Activated CD8-positive, alpha-beta T cell treated with anti-CD3 and anti-CD28 coated beads for 36 hours (primary cell): Measurements from ENCODE around the gene LRRC27. TPM values are rescaled to one million over a fixed set of nuclear protein-coding genes. Genes with fewer than 3 reads are reported as not detected.

Source experiments
- ATAC-seq: fragments of 200-7000 bp; cut with Tn5 transposase; one replicate; pipeline ENCODE4 v1.10.0; 2021; ENCODE audit warnings: mild to moderate bottlenecking, moderate library complexity
- CTCF ChIA-PET: fragments of 350-600 bp; sonication (Branson Sonifier 250); formaldehyde crosslinking; loops from one replicate; lab custom pipeline; 2021; ENCODE audit warnings: antibody characterized with exemption; lab: Charles Lee
- POLR2A ChIA-PET: fragments of 350-600 bp; sonication (Branson Sonifier 250); formaldehyde crosslinking; loops from one replicate; lab custom pipeline; 2021; ENCODE audit warnings: antibody characterized with exemption; lab: Charles Lee
- DNase-seq: peaks from one replicate; pipeline ENCODE4 v3.0.0-alpha.2; 2020
- H3K27ac Mint-ChIP-seq: one replicate; pipeline ENCODE4 v1.8.0; 2021; ENCODE audit warnings: mild to moderate bottlenecking, mixed read lengths
- H3K27me3 Mint-ChIP-seq: one replicate; pipeline ENCODE4 v1.8.0; 2021; ENCODE audit warnings: mixed read lengths
- H3K36me3 Mint-ChIP-seq: one replicate; pipeline ENCODE4 v1.8.0; 2021; ENCODE audit warnings: low read depth, mixed read lengths
- H3K4me1 Mint-ChIP-seq: one replicate; pipeline ENCODE4 v1.8.0; 2021; ENCODE audit warnings: low read depth, mixed read lengths
- H3K4me3 Mint-ChIP-seq: one replicate; pipeline ENCODE4 v1.8.0; 2021; ENCODE audit warnings: mild to moderate bottlenecking, moderate library complexity, mixed read lengths
- H3K9me3 Mint-ChIP-seq: one replicate; pipeline ENCODE4 v1.8.0; 2021; ENCODE audit warnings: mixed read lengths
- intact Hi-C: fragments of 100-400 bp; cut with micrococcal nuclease; formaldehyde crosslinking; loops from one replicate; pipeline ENCODE4 v1.10.0; 2022
- total RNA-seq, 2 experiments: library from RNA; stranded (reverse); gene quantifications; one replicate each; pipeline ENCODE4 v1.2.3, GENCODE V29; 2021
- TF ChIP-seq, protein P1 (sequence below): fragments of 200-600 bp; IDR thresholded peaks from one replicate; pipeline ENCODE4 v1.8.0; 2022; ENCODE audit warnings: antibody characterized with exemption, mild to moderate bottlenecking

LRRC27 gene
- total RNA-seq, 2 experiments from 2014 or later = 2.7 to 3.5 TPM

DNA sequence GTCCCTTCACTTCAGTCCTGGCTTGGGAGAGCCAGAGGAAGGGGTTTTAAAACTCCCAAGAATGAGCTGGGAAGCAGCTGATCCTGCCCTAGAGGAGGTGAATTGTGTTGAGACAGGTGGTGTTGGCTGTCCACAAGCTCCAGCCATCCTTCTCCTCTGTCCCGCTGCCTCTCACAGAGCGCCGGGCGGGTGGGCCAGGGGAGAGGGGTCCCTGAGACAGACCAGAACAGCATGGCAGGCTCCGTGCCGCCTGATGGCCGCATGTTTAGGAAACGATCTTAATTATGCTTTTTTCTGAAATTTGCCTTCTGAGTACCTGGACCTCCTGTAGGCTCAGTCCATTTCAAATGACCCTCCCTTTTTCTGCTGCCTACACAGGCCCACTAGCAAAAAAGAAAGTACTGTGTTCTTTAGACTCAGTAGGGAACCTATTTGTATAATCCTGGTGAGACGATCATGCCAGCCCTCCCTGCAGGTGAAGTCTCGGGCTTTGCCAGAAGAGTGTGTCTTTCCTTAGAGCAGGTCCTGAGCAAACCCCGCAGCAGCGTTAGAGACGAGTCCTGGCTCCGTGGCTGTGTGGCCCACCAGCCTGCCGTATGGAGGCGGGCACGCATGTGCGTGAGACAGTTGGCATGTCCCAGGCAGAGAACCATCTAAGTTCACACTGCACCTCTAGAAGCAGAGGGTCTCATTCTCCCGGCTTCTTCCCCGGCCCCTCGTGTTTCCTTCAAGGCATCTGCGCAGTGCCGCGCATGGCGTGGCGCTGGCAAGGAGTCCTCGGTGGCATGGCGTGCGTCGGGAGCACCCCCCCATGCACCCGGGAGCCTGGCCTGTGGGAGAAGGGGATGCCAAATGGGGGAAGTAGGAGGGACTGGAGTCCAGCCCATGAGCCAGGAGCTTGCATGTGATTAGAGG, 38.7 kb downstream of the LRRC27 start:
- Mint-ChIP-seq H3K36me3 (peaks cover 3% of the 10 kb centered on the region), H3K27ac (no peak overlapping the region), H3K9me3 (no peaks in the 10 kb centered on the region), H3K27me3 (no peaks in the 10 kb centered on the region), H3K4me1 (peaks cover 4% of the 10 kb centered on the region), H3K4me3 (no peak overlapping the region)
- ATAC-seq (no peak), DNase-seq (no peak)
- CTCF ChIA-PET = interaction anchor here (0.8 to 1.3 kb wide), 2 partner anchors 10 to 83 kb away, joined by 4 to 5 read pairs; no protein-coding TSS in a partner anchor
- intact Hi-C loops = no loop called here
- TF ChIP-seq, protein P1, sequence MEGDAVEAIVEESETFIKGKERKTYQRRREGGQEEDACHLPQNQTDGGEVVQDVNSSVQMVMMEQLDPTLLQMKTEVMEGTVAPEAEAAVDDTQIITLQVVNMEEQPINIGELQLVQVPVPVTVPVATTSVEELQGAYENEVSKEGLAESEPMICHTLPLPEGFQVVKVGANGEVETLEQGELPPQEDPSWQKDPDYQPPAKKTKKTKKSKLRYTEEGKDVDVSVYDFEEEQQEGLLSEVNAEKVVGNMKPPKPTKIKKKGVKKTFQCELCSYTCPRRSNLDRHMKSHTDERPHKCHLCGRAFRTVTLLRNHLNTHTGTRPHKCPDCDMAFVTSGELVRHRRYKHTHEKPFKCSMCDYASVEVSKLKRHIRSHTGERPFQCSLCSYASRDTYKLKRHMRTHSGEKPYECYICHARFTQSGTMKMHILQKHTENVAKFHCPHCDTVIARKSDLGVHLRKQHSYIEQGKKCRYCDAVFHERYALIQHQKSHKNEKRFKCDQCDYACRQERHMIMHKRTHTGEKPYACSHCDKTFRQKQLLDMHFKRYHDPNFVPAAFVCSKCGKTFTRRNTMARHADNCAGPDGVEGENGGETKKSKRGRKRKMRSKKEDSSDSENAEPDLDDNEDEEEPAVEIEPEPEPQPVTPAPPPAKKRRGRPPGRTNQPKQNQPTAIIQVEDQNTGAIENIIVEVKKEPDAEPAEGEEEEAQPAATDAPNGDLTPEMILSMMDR = no peak
- POLR2A ChIA-PET = interaction anchor here (1.1 kb wide), 1 partner anchor 9 kb away, joined by 3 read pairs; no protein-coding TSS in a partner anchor

DNA sequence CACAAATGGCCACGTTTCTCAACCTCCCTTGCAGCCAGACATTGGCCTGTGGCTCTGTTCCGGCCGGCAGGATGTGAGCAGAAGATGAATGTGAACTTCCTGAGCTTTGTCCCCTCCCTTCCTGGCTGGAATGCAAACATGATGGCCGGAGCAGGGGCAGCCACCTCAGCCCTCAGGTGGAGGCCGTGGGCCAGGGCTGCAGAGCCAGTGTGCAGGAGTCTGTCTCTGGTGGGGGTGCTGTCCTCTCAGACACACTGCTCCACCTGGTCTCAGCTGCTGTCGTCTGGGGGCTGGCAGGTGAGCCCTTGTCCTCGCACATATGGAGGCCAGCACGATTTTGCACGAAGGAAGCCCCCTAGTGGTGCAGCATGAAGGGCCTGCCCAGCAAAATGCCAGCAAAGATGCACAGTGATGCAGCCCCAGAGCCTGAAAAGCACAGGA, 39.7 kb downstream of the LRRC27 start:
- no peak overlapping the region for H3K27ac Mint-ChIP-seq
- DNase-seq = peak; percentile 54
- H3K4me1 Mint-ChIP-seq = peaks cover 4% of the 10 kb centered on the region
- ChIA-PET CTCF (interaction anchor here (0.7 to 1.6 kb wide), 4 partner anchors 9 to 82 kb away, joined by 4 to 5 read pairs (median 4); no protein-coding TSS in a partner anchor), POLR2A (no interaction called here)
- H3K4me3 Mint-ChIP-seq = no peak overlapping the region
- ATAC-seq = peak; percentile 67
- TF ChIP-seq, protein P1 = peak; percentile 14
- H3K36me3 Mint-ChIP-seq = peaks cover 3% of the 10 kb centered on the region
- no peaks in the 10 kb centered on the region for H3K9me3 Mint-ChIP-seq
- H3K27me3 Mint-ChIP-seq = no peaks in the 10 kb centered on the region
- intact Hi-C loops = no loop called here

DNA sequence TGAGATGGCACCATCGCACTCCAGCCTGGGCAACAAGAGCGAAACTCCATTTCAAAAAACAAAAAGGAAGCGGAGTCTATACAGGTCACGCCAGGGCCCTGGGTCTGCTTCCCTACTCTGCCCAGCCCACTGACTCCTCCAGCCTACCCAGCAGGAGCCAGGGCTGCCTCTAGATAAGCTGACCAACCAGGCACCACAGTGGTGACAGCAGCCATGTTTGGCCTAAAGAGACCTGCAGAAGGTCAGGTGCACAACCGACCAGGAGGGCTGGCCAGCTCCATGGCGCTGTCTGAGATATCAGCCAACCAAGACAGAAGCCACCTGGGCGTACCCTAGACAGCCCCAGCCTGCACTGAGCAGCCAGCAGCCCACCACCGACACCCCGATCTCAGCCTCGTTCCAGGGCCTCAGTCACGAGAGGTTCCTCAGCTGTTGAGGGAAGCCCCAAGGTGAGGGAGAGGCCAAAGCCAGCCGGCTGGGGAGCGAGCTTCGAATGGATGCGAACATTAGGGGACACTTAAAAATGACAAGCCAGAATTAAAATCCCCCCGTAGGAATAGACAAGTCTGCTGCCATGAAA, 40.6 kb downstream of the LRRC27 start:
- Mint-ChIP-seq H3K4me1 (peaks cover 4% of the 10 kb centered on the region), H3K4me3 (no peak overlapping the region), H3K27me3 (no peaks in the 10 kb centered on the region), H3K9me3 (no peaks in the 10 kb centered on the region), H3K36me3 (no peaks in the 10 kb centered on the region), H3K27ac (no peak overlapping the region)
- TF ChIP-seq, protein P1 = no peak
- POLR2A ChIA-PET = no interaction called here
- ATAC-seq (no peak), DNase-seq (no peak)
- intact Hi-C loops = no loop called here
- CTCF ChIA-PET = interaction anchor here (0.7 to 1.9 kb wide), 4 partner anchors 10 to 81 kb away, joined by 3 to 6 read pairs (median 4); no protein-coding TSS in a partner anchor

DNA sequence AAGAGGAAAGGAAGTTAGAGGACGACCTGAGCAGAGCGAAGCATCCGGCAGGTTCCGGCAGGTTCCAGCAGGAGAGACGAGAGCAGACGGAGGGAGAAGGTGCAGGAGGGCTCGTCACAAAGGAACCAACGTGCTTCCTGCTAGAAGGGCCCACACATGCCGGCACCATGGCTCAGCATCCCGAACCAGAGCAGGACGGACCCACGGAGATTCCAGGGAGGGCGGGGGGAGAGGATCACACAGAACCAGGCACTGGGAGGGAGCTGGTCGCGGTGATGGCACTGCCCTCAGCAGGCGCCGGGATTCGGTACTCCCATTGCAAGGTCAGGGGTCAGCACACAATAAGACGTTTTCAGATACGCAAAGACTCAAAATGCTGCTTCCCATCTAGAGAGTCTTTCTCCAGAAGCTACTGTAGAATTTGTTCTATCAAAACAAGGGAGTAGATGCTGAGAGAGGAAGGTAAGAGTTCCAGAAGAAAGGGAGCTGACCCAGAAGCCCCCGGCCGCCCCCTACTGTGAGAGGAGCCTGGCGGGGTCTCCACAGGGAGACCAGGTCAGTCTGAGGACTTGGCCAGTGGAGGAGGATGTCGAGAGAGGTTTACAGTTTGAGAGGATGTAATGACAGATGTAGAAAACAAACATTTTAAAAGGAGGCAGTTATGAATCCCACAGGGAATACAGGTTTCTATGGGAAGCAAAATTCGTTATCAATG, 41.4 kb downstream of the LRRC27 start:
- intact Hi-C loops = no loop called here
- no peak for ATAC-seq
- ChIA-PET CTCF (interaction anchor here (0.9 to 1.9 kb wide), 3 partner anchors 12 to 80 kb away, joined by 3 to 6 read pairs (median 4); no protein-coding TSS in a partner anchor), POLR2A (no interaction called here)
- H3K9me3 Mint-ChIP-seq = no peaks in the 10 kb centered on the region
- DNase-seq = no peak
- H3K36me3 Mint-ChIP-seq = no peaks in the 10 kb centered on the region
- TF ChIP-seq, protein P1 = no peak
- H3K4me3 Mint-ChIP-seq = no peak overlapping the region
- H3K27me3 Mint-ChIP-seq = no peaks in the 10 kb centered on the region
- peaks cover 4% of the 10 kb centered on the region for H3K4me1 Mint-ChIP-seq
- no peak overlapping the region for H3K27ac Mint-ChIP-seq
